Omental fat pad (tissue), 4 donors: Measurements from ENCODE around the gene CACNA2D3. TPM values are rescaled to one million over a fixed set of nuclear protein-coding genes. Genes with fewer than 3 reads are reported as not detected.

Experiments used
- ATAC-seq: fragments of 150-250 bp; one replicate; pipeline ENCODE4 v1.9.1; 2016; ENCODE audit warnings: mild to moderate bottlenecking, moderate library complexity; ENCODE audit not compliant: low FRiP score
- DNase-seq: peaks from one replicate; pipeline ENCODE4 v3.0.0-alpha.2; 2019; ENCODE audit warnings: low spot score
- CTCF ChIP-seq, 3 donors: fragments of 450-650 bp; IDR thresholded peaks; one replicate each; pipeline ENCODE4 v1.5.1; 2016 to 2017; ENCODE audit warnings: antibody characterized with exemption in 3 of 3, mild to moderate bottlenecking in 3 of 3, moderate library complexity in 2 of 3
- total RNA-seq, 4 donors: library from RNA; depleted of rRNA; stranded (reverse); fragments of >200 nt; gene quantifications; one replicate each; pipeline ENCODE4 v1.1.0, GENCODE V29; 2016

The CACNA2D3 gene
- total RNA-seq, 4 donors from 2014 or later, result 2.6 to 6.1 (median 4.5) TPM

- TF ChIP-seq CTCF (IDR thresholded peaks at IDR 0.05), result no peak
- no peak for DNase-seq
- ATAC-seq, result no peak
Measured at GRCh38 chr3:54582424-54582823, 460.1 kb downstream of the CACNA2D3 start.

GRCh38 chr3:54591157-54591556, 468.8 kb downstream of the CACNA2D3 start:
- ATAC-seq (no peak), DNase-seq (no peak)
- no peak for TF ChIP-seq CTCF (IDR thresholded peaks at IDR 0.05)

- DNase-seq (no peak), ATAC-seq (no peak)
- TF ChIP-seq CTCF (IDR thresholded peaks at IDR 0.05), result no peak
Measured at GRCh38 chr3:54593653-54594052, 471.3 kb downstream of the CACNA2D3 start.

GRCh38 chr3:54596087-54596486, 473.7 kb downstream of the CACNA2D3 start:
- no peak for ATAC-seq
- DNase-seq, result no peak
- no peak for TF ChIP-seq CTCF (IDR thresholded peaks at IDR 0.05)

GRCh38 chr3:54599716-54600115, 477.4 kb downstream of the CACNA2D3 start:
- no peak for ATAC-seq
- no peak for DNase-seq
- no peak for TF ChIP-seq CTCF (IDR thresholded peaks at IDR 0.05)

- ATAC-seq, result peak; percentile 35
- no peak for DNase-seq
- TF ChIP-seq CTCF (IDR thresholded peaks at IDR 0.05), result no peak
Measured at GRCh38 chr3:54600441-54601204, 478.3 kb downstream of the CACNA2D3 start.

GRCh38 chr3:54604495-54604894, 482.1 kb downstream of the CACNA2D3 start:
- no peak for TF ChIP-seq CTCF (IDR thresholded peaks at IDR 0.05)
- ATAC-seq (no peak), DNase-seq (no peak)
